GM12878 (cell line): ENCODE measurements around the gene SYCP2.

ENCODE experiments used
- CHD1 ChIP-seq: IDR thresholded peaks from 2 replicates; pipeline ENCODE4 v1.6.1; 2012; ENCODE audit warnings: low read depth, low read length, improper control_type of control experiment
- CHD2 ChIP-seq: IDR thresholded peaks from 2 replicates; pipeline ENCODE4 v1.6.1; 2011; ENCODE audit warnings: low read depth, low read length, improper control_type of control experiment, borderline replicate concordance
- CTCF ChIP-seq, 3 experiments: IDR thresholded peaks in 2 of 3; conservative IDR thresholded peaks in 1 of 3; 2 replicates each; pipeline ENCODE4 v1.5.1; 2011; ENCODE audit warnings: low read depth in 3 of 3, low read length in 3 of 3, mild to moderate bottlenecking in 3 of 3, control low read depth in 2 of 3, moderate library complexity in 2 of 3, inconsistent platforms in 1 of 3, mixed read lengths in 1 of 3; ENCODE audit not compliant: control insufficient read depth in 2 of 3, insufficient read depth in 1 of 3; ENCODE audit errors: extremely low read depth in 1 of 3
- E4F1 ChIP-seq: fragments of 450-650 bp; IDR thresholded peaks from 2 replicates; pipeline ENCODE4 v1.6.1; 2018; ENCODE audit warnings: borderline replicate concordance, mild to moderate bottlenecking; ENCODE audit not compliant: partially characterized antibody
- EGR1 ChIP-seq, 2 experiments: IDR thresholded peaks; 1 replicate in 1 of 2; 2 replicates in 1 of 2; pipeline ENCODE4 v1.6.1; 2011 to 2012; ENCODE audit warnings: low read depth in 2 of 2, low read length in 2 of 2, borderline replicate concordance in 1 of 2, mild to moderate bottlenecking in 1 of 2, moderate library complexity in 1 of 2
- HSF1 ChIP-seq: fragments of 150-350 bp; IDR thresholded peaks from 2 replicates; pipeline ENCODE4 v1.6.1; 2014; ENCODE audit warnings: mild to moderate bottlenecking, low read depth, low read length
- PAX8 ChIP-seq: fragments of 450-650 bp; IDR thresholded peaks from 2 replicates; pipeline ENCODE4 v1.6.1; 2017; ENCODE audit warnings: mild to moderate bottlenecking, moderate library complexity
- POLR2A ChIP-seq: IDR thresholded peaks from 2 replicates; pipeline ENCODE4 v1.6.1; 2011; ENCODE audit warnings: low read depth, mild to moderate bottlenecking, low read length
- TAF1 ChIP-seq: IDR thresholded peaks from 2 replicates; pipeline ENCODE4 v1.6.1; 2011; ENCODE audit warnings: mild to moderate bottlenecking, low read depth, low read length, borderline replicate concordance
- TCF3 ChIP-seq: IDR thresholded peaks from 2 replicates; pipeline ENCODE4 v1.6.1; 2012; ENCODE audit warnings: low read depth, mild to moderate bottlenecking, low read length, borderline replicate concordance; ENCODE audit not compliant: insufficient read depth
- TCF7 ChIP-seq: IDR thresholded peaks from 2 replicates; pipeline ENCODE4 v1.6.1; 2014; ENCODE audit warnings: antibody characterized with exemption, borderline replicate concordance
- YY1 ChIP-seq: IDR thresholded peaks from 2 replicates; pipeline ENCODE4 v1.6.1; 2011; ENCODE audit warnings: low read depth, mild to moderate bottlenecking, low read length
- ZNF217 ChIP-seq: fragments of 450-650 bp; IDR thresholded peaks from 2 replicates; pipeline ENCODE4 v1.6.1; 2017; ENCODE audit warnings: antibody characterized with exemption, mild to moderate bottlenecking
- ZNF384 ChIP-seq: IDR thresholded peaks from 2 replicates; pipeline ENCODE4 v1.6.1; 2012; ENCODE audit warnings: low read depth, mild to moderate bottlenecking, low read length, improper control_type of control experiment, borderline replicate concordance

GRCh38 chr20:59825944-59826759, 107.3 kb downstream of the SYCP2 start:
- TF ChIP-seq TCF3, result no peak
- TF ChIP-seq ZNF384, result no peak
- no peak for TF ChIP-seq CTCF (IDR thresholded peaks at IDR 0.05 in 2 of 3, conservative IDR thresholded peaks at IDR 0.05 in 1 of 3; ENCODE audit: control insufficient read depth in 2 of 3, extremely low read depth in 1 of 3, insufficient read depth in 1 of 3, low read depth in 3 of 3, low read length in 3 of 3)
- TF ChIP-seq HSF1, result no peak
- no peak for TF ChIP-seq POLR2A
- TF ChIP-seq CHD1, result no peak
- no peak for TF ChIP-seq YY1
- no peak for TF ChIP-seq TAF1
- TF ChIP-seq CHD2, result no peak
- TF ChIP-seq PAX8, result no peak
- no peak for TF ChIP-seq TCF7
- TF ChIP-seq ZNF217, result no peak
- no peak for TF ChIP-seq E4F1
- no peak for TF ChIP-seq EGR1 (IDR thresholded peaks at IDR 0.05; ENCODE audit: borderline replicate concordance in 1 of 2, low read depth in 2 of 2, low read length in 2 of 2)
